Measurements from ENCODE around the gene TBXA2R.
A peak's percentile ranks its signal among the peaks of the same experiment; 100 is the strongest.

GRCh38 chr19:3618144-3618810 is 11.6 kb upstream of the TBXA2R start:
- TF ChIP-seq CTCF (IDR thresholded peaks at IDR 0.05; ENCODE audit: low read length) = peak; percentile 99
- TF ChIP-seq EZH2 (optimal IDR thresholded peaks at IDR 0.05; ENCODE audit: low read depth, low read length) = no peak
- TF ChIP-seq EZH2phosphoT487 (IDR thresholded peaks at IDR 0.05; ENCODE audit: low read length) = no peak
